Measurements from ENCODE around the gene ADD1. TPM values are rescaled to one million over a fixed set of nuclear protein-coding genes. Genes with fewer than 3 reads are reported as not detected.

Gene ADD1, protein sequence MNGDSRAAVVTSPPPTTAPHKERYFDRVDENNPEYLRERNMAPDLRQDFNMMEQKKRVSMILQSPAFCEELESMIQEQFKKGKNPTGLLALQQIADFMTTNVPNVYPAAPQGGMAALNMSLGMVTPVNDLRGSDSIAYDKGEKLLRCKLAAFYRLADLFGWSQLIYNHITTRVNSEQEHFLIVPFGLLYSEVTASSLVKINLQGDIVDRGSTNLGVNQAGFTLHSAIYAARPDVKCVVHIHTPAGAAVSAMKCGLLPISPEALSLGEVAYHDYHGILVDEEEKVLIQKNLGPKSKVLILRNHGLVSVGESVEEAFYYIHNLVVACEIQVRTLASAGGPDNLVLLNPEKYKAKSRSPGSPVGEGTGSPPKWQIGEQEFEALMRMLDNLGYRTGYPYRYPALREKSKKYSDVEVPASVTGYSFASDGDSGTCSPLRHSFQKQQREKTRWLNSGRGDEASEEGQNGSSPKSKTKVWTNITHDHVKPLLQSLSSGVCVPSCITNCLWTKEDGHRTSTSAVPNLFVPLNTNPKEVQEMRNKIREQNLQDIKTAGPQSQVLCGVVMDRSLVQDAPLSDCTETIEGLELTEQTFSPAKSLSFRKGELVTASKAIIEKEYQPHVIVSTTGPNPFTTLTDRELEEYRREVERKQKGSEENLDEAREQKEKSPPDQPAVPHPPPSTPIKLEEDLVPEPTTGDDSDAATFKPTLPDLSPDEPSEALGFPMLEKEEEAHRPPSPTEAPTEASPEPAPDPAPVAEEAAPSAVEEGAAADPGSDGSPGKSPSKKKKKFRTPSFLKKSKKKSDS
- 100 to 1,000 TPM; 196 to 206 TPM for total RNA-seq

- ChIA-PET POLR2A (no interaction called here), CTCF (no interaction called here)
- peak; percentile 88 for ATAC-seq
- peaks cover 12% of the 10 kb centered on the region for H3K36me3 Mint-ChIP-seq (ENCODE audit: low read depth)
- H3K27me3 Mint-ChIP-seq, result no peaks in the 10 kb centered on the region
- H3K4me1 Mint-ChIP-seq, result peaks cover 56% of the 10 kb centered on the region
- DNase-seq, result peak; percentile 94
- peaks cover 2% of the 10 kb centered on the region for H3K9me3 Mint-ChIP-seq (ENCODE audit: low read depth)
- peak within 1 kb of the TSS; percentile 88 for H3K4me3 Mint-ChIP-seq
- intact Hi-C loops (cut with DNase I, micrococcal nuclease), result loop anchor here in 1 of 2 experiments (1.0 to 5.0 kb wide), 11 partner anchors 51 to 601 kb away; partner anchors contain the start of genes FAM193A, GRK4, HAUS3 and HTT
- H3K27ac Mint-ChIP-seq, result peak within 1 kb of the TSS; percentile 89
These were observed at the start of gene ADD1 for GRCh38 chr4:2843263-2843940. ADD1 (plus strand) TSS chr4:2843844; CDS start chr4:2875916, 32,072 bp downstream.

- H3K4me3 Mint-ChIP-seq, result peak overlapping the region; percentile 85
- H3K4me1 Mint-ChIP-seq, result peaks cover 43% of the 10 kb centered on the region
- ChIA-PET POLR2A (no interaction called here), CTCF (no interaction called here)
- DNase-seq (no peak), ATAC-seq (no peak)
- H3K27me3 Mint-ChIP-seq, result no peaks in the 10 kb centered on the region
- no peaks in the 10 kb centered on the region for H3K9me3 Mint-ChIP-seq (ENCODE audit: low read depth)
- intact Hi-C loops (cut with DNase I, micrococcal nuclease), result loop anchor here in 1 of 2 experiments (5.0 kb wide), 1 partner anchor 32 kb away; no protein-coding TSS in a partner anchor
- H3K27ac Mint-ChIP-seq, result peak overlapping the region; percentile 87
- H3K36me3 Mint-ChIP-seq (ENCODE audit: low read depth), result peaks cover 2% of the 10 kb centered on the region
These were observed 49.0 kb upstream of the ADD1 start for GRCh38 chr4:2794486-2795299.

- no peak for ATAC-seq
- Mint-ChIP-seq H3K9me3 (ENCODE audit: low read depth) (no peaks in the 10 kb centered on the region), H3K27ac (no peak overlapping the region), H3K4me3 (peak overlapping the region; percentile 85), H3K36me3 (ENCODE audit: low read depth) (peaks cover 2% of the 10 kb centered on the region), H3K4me1 (peaks cover 49% of the 10 kb centered on the region), H3K27me3 (no peaks in the 10 kb centered on the region)
- no peak for DNase-seq
- intact Hi-C loops (cut with DNase I, micrococcal nuclease), result loop anchor here in 1 of 2 experiments (5.0 kb wide), 1 partner anchor 33 kb away; no protein-coding TSS in a partner anchor
- CTCF ChIA-PET, result no interaction called here
- POLR2A ChIA-PET, result no interaction called here
These were observed 48.2 kb upstream of the ADD1 start for GRCh38 chr4:2795300-2795892.

GRCh38 chr4:2795893-2796848 lies 47.5 kb upstream of the ADD1 start:
- DNase-seq (no peak), ATAC-seq (no peak)
- H3K36me3 Mint-ChIP-seq (ENCODE audit: low read depth), result peaks cover 2% of the 10 kb centered on the region
- H3K4me1 Mint-ChIP-seq, result peaks cover 52% of the 10 kb centered on the region
- no peak overlapping the region for H3K27ac Mint-ChIP-seq
- intact Hi-C loops (cut with DNase I, micrococcal nuclease), result loop anchor here in 1 of 2 experiments (5.0 kb wide), 1 partner anchor 34 kb away; no protein-coding TSS in a partner anchor
- H3K27me3 Mint-ChIP-seq, result no peaks in the 10 kb centered on the region
- CTCF ChIA-PET, result interaction anchor here (0.6 kb wide), 2 partner anchors 41 to 311 kb away, joined by 3 read pairs; no protein-coding TSS in a partner anchor
- POLR2A ChIA-PET, result interaction anchor here (1.1 kb wide), 1 partner anchor 50 kb away, joined by 3 read pairs; no protein-coding TSS in a partner anchor
- H3K4me3 Mint-ChIP-seq, result no peak overlapping the region
- no peaks in the 10 kb centered on the region for H3K9me3 Mint-ChIP-seq (ENCODE audit: low read depth)

GRCh38 chr4:2796849-2797544 lies 46.6 kb upstream of the ADD1 start:
- intact Hi-C loops (cut with DNase I, micrococcal nuclease), result loop anchor here in 1 of 2 experiments (5.0 kb wide), 1 partner anchor 35 kb away; no protein-coding TSS in a partner anchor
- CTCF ChIA-PET, result interaction anchor here (0.6 to 1.2 kb wide), 6 partner anchors 13 to 310 kb away, joined by 3 to 4 read pairs (median 3); no protein-coding TSS in a partner anchor

DNA sequence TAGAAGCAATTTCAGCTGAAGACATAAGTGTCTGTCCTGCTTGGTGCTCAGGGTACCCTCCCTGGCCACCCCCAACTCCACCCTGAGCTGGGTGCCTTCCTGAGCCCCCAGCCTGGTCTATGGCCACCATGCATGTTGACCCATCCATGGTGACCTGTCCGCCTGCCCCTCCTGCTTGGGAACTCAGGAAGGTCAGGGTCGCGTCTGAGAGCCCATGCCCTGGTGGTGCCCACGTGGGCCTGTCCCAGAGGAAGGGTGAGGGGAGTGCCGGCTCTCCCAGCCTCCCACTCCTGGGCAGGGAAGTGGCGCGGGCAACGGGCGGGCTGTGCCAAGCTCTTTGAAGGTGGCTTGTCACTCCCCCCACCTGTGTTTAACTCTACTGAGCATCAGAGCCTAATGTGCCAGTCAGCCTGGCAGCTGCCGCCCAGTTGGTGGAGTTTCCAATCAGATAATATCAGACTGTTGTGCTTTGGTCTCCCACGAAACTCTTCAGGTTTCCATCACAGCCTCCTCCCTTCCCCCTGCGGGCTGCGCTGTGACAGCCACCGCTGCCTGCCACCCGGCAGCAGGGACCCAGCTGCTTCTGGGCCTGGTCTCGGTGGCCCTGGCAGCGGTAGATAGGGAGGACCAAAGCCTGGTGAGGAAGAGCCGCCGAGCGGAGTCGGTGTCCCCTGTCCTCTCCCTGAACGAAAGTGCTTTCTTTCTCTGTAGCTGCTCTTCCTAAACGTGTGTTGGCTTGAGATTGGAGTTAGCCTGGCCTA lies 45.9 kb upstream of the ADD1 start:
- Mint-ChIP-seq H3K4me3 (peak overlapping the region; percentile 64), H3K27me3 (no peaks in the 10 kb centered on the region), H3K9me3 (ENCODE audit: low read depth) (no peaks in the 10 kb centered on the region), H3K27ac (peak overlapping the region; percentile 75), H3K4me1 (peaks cover 59% of the 10 kb centered on the region), H3K36me3 (ENCODE audit: low read depth) (peaks cover 2% of the 10 kb centered on the region)
- ATAC-seq, result peak; percentile 47
- POLR2A ChIA-PET, result no interaction called here
- intact Hi-C loops (cut with DNase I, micrococcal nuclease), result loop anchor here (2.0 to 5.0 kb wide), 2 partner anchors 33 to 35 kb away; no protein-coding TSS in a partner anchor
- DNase-seq, result peak; percentile 69
- CTCF ChIA-PET, result interaction anchor here (0.5 to 1.5 kb wide), 9 partner anchors 12 to 180 kb away, joined by 3 to 7 read pairs (median 3); no protein-coding TSS in a partner anchor

More at GRCh38 chr4:2796849-2797544, 46.6 kb upstream of the ADD1 start:
- Mint-ChIP-seq H3K9me3 (ENCODE audit: low read depth) (no peaks in the 10 kb centered on the region), H3K27ac (no peak overlapping the region), H3K4me3 (no peak overlapping the region), H3K36me3 (ENCODE audit: low read depth) (peaks cover 2% of the 10 kb centered on the region), H3K27me3 (no peaks in the 10 kb centered on the region), H3K4me1 (peaks cover 59% of the 10 kb centered on the region)
- ATAC-seq (no peak), DNase-seq (no peak)
- POLR2A ChIA-PET, result interaction anchor here (1.1 kb wide), 1 partner anchor 51 kb away, joined by 3 read pairs; no protein-coding TSS in a partner anchor

DNA sequence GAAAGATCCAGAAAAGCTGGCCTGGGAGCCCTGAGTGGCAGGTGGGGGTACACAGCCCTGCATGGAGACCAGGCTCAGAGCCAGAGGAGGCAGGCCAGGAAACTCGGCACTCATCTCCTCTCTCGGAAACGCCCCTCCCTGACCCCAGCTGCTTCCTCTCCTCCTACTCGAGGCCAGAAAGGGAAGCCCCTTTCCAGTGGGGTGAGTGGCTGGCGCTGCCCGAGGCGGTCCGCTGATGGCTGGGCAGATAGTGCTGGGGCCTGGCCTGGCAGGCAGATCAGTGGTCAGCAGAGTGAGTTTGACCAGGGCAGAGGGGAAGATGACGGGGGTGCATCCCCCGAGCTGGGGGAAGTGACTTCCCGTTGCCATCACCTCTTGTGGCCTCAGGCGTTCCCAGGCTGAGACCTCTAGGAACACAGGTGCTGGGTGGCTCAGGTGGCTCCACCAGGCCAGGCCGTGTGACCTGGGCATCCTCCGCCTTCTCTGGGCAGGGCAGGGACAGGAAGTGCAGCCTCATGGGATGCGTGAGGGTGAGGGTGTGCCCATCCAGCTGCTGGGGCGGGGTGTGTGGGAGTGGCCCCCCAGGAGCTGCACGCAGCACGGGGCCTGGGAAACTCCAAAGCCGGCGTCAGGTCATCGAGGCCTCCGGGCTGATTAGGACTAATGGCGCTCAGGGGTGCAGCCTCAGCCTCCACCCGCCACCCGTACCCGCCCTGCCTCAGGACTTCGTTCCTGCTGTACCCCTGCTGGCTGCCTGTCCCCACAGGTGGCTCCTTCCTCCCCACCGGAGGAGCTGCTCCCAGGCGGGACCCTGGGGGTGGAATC lies 45.0 kb upstream of the ADD1 start:
- ChIA-PET CTCF (interaction anchor here (0.5 to 1.5 kb wide), 8 partner anchors 13 to 180 kb away, joined by 3 to 7 read pairs (median 3); no protein-coding TSS in a partner anchor), POLR2A (interaction anchor here (0.5 kb wide), 1 partner anchor 86 kb away, joined by 4 read pairs; no protein-coding TSS in a partner anchor)
- no peaks in the 10 kb centered on the region for H3K9me3 Mint-ChIP-seq (ENCODE audit: low read depth)
- DNase-seq, result peak; percentile 78
- no peaks in the 10 kb centered on the region for H3K27me3 Mint-ChIP-seq
- peak; percentile 67 for ATAC-seq
- H3K36me3 Mint-ChIP-seq (ENCODE audit: low read depth), result peaks cover 2% of the 10 kb centered on the region
- intact Hi-C loops (cut with DNase I, micrococcal nuclease), result loop anchor here (2.0 to 5.0 kb wide), 2 partner anchors 34 to 36 kb away; no protein-coding TSS in a partner anchor
- peaks cover 59% of the 10 kb centered on the region for H3K4me1 Mint-ChIP-seq
- peak overlapping the region; percentile 75 for H3K27ac Mint-ChIP-seq
- peak overlapping the region; percentile 64 for H3K4me3 Mint-ChIP-seq
